ENCODE measurements around the gene PAOX. TPM values are rescaled to one million over a fixed set of nuclear protein-coding genes. Genes with fewer than 3 reads are reported as not detected.
A peak's percentile ranks its signal among the peaks of the same experiment; 100 is the strongest.

Gene PAOX
- total and polyA plus RNA-seq, 2 of the 13 experiments (the other 11 are each of a cell fraction or from before 2014, with no cell fraction given) = 0.49 to 0.77 TPM

DNA sequence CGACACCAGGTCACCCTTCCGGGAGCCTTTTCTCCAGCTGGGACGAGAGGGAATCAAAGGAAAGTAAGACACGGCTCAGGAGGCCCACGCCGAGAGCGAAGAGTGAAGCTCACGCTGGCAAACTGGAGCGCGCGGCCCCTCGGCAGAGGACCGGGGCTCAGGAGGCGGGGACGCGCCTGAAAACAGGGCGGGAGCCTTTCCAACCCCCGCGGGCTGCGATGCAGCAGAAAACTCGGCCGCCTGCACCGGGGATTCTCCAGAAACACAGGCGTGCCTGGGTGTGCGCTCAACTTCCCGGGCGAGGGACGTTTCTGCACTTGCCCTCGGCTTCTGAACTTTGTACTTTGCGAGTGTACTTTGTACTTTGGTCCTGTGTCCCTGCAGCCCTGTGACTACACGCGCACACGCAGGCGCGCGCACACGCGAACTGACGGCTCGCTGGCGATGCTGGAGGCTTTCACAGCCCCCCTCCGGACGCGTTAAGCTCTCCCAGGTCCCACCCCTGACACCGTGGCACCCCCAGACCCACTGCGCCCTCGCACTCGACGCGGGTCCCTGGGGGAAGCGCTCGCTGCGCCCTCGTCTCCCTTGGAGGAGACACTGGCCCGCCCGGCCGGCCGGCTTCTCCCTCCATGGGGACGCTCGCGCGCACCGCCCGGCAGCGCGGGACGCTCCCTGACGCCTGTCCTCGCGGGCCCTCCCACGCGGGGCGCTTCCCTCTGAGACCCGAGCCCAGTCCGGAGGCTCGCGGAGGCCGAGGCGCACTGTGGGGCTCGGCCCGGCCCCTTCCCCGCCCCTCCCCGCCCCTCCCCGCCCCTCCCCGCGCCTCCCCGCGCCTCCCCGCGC, 588 bp upstream of the PAOX start (continued):
- TF ChIP-seq, protein P1, sequence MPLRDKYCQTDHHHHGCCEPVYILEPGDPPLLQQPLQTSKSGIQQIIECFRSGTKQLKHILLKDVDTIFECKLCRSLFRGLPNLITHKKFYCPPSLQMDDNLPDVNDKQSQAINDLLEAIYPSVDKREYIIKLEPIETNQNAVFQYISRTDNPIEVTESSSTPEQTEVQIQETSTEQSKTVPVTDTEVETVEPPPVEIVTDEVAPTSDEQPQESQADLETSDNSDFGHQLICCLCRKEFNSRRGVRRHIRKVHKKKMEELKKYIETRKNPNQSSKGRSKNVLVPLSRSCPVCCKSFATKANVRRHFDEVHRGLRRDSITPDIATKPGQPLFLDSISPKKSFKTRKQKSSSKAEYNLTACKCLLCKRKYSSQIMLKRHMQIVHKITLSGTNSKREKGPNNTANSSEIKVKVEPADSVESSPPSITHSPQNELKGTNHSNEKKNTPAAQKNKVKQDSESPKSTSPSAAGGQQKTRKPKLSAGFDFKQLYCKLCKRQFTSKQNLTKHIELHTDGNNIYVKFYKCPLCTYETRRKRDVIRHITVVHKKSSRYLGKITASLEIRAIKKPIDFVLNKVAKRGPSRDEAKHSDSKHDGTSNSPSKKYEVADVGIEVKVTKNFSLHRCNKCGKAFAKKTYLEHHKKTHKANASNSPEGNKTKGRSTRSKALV (CRISPR knock-in tag; IDR thresholded peaks at IDR 0.05) = peak; percentile 92
- TF ChIP-seq RFX1 (IDR thresholded peaks at IDR 0.05) (no peak), ZEB1 (IDR thresholded peaks at IDR 0.05; ENCODE audit: insufficient replicate concordance, low read depth) (no peak), CREM (IDR thresholded peaks at IDR 0.05) (peak; percentile 47; the same call in 1 of the 2 replicates), CREM (CRISPR knock-in tag; IDR thresholded peaks at IDR 0.05) (no peak), GTF2F1 (IDR thresholded peaks at IDR 0.05; ENCODE audit: low read length) (no peak), POLR2AphosphoS2 (IDR thresholded peaks at IDR 0.05; ENCODE audit: low read depth, low read length) (no peak; the same call in 1 of the 2 replicates), ZNF557 (CRISPR knock-in tag; IDR thresholded peaks at IDR 0.05) (no peak)
- TF ChIP-seq, protein P2, sequence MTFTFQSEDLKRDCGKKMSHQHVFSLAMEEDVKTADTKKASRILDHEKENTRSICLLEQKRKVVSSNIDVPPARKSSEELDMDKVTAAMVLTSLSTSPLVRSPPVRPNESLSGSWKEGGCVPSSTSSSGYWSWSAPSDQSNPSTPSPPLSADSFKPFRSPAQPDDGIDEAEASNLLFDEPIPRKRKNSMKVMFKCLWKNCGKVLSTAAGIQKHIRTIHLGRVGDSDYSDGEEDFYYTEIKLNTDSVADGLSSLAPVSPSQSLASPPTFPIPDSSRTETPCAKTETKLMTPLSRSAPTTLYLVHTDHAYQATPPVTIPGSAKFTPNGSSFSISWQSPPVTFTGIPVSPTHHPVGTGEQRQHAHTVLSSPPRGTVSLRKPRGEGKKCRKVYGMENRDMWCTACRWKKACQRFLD (CRISPR knock-in tag; IDR thresholded peaks at IDR 0.05; ENCODE audit: borderline replicate concordance) = no peak; the same call in 1 of the 2 replicates
- TF ChIP-seq, protein P3, sequence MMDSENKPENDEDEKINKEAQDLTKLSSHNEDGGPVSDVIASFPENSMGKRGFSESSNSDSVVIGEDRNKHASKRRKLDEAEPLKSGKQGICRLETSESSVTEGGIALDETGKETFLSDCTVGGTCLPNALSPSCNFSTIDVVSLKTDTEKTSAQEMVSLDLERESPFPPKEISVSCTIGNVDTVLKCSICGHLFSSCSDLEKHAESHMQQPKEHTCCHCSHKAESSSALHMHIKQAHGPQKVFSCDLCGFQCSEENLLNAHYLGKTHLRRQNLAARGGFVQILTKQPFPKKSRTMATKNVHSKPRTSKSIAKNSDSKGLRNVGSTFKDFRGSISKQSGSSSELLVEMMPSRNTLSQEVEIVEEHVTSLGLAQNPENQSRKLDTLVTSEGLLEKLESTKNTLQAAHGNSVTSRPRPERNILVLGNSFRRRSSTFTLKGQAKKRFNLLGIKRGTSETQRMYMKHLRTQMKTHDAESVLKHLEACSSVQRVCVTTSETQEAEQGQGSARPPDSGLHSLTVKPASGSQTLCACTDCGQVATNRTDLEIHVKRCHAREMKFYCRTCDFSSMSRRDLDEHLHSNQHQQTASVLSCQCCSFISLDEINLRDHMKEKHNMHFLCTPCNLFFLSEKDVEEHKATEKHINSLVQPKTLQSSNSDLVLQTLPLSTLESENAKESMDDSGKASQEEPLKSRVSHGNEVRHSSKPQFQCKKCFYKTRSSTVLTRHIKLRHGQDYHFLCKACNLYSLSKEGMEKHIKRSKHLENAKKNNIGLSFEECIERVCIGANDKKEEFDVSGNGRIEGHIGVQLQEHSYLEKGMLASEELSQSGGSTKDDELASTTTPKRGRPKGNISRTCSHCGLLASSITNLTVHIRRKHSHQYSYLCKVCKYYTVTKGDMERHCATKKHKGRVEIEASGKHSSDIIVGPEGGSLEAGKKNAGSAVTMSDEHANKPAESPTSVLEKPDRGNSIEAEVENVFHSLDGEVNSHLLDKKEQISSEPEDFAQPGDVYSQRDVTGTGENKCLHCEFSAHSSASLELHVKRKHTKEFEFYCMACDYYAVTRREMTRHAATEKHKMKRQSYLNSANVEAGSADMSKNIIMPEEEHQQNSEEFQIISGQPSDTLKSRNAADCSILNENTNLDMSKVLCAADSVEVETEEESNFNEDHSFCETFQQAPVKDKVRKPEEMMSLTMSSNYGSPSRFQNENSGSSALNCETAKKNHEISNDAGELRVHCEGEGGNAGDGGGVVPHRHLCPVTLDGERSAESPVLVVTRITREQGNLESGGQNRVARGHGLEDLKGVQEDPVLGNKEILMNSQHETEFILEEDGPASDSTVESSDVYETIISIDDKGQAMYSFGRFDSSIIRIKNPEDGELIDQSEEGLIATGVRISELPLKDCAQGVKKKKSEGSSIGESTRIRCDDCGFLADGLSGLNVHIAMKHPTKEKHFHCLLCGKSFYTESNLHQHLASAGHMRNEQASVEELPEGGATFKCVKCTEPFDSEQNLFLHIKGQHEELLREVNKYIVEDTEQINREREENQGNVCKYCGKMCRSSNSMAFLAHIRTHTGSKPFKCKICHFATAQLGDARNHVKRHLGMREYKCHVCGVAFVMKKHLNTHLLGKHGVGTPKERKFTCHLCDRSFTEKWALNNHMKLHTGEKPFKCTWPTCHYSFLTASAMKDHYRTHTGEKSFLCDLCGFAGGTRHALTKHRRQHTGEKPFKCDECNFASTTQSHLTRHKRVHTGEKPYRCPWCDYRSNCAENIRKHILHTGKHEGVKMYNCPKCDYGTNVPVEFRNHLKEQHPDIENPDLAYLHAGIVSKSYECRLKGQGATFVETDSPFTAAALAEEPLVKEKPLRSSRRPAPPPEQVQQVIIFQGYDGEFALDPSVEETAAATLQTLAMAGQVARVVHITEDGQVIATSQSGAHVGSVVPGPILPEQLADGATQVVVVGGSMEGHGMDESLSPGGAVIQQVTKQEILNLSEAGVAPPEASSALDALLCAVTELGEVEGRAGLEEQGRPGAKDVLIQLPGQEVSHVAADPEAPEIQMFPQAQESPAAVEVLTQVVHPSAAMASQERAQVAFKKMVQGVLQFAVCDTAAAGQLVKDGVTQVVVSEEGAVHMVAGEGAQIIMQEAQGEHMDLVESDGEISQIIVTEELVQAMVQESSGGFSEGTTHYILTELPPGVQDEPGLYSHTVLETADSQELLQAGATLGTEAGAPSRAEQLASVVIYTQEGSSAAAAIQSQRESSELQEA (CRISPR knock-in tag; IDR thresholded peaks at IDR 0.05; ENCODE audit: not compliant biosample characterization) = peak; percentile 73
- TF ChIP-seq, protein P4, sequence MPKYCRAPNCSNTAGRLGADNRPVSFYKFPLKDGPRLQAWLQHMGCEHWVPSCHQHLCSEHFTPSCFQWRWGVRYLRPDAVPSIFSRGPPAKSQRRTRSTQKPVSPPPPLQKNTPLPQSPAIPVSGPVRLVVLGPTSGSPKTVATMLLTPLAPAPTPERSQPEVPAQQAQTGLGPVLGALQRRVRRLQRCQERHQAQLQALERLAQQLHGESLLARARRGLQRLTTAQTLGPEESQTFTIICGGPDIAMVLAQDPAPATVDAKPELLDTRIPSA (CRISPR knock-in tag; IDR thresholded peaks at IDR 0.05; ENCODE audit: borderline replicate concordance) = no peak
- TF ChIP-seq, protein P5, sequence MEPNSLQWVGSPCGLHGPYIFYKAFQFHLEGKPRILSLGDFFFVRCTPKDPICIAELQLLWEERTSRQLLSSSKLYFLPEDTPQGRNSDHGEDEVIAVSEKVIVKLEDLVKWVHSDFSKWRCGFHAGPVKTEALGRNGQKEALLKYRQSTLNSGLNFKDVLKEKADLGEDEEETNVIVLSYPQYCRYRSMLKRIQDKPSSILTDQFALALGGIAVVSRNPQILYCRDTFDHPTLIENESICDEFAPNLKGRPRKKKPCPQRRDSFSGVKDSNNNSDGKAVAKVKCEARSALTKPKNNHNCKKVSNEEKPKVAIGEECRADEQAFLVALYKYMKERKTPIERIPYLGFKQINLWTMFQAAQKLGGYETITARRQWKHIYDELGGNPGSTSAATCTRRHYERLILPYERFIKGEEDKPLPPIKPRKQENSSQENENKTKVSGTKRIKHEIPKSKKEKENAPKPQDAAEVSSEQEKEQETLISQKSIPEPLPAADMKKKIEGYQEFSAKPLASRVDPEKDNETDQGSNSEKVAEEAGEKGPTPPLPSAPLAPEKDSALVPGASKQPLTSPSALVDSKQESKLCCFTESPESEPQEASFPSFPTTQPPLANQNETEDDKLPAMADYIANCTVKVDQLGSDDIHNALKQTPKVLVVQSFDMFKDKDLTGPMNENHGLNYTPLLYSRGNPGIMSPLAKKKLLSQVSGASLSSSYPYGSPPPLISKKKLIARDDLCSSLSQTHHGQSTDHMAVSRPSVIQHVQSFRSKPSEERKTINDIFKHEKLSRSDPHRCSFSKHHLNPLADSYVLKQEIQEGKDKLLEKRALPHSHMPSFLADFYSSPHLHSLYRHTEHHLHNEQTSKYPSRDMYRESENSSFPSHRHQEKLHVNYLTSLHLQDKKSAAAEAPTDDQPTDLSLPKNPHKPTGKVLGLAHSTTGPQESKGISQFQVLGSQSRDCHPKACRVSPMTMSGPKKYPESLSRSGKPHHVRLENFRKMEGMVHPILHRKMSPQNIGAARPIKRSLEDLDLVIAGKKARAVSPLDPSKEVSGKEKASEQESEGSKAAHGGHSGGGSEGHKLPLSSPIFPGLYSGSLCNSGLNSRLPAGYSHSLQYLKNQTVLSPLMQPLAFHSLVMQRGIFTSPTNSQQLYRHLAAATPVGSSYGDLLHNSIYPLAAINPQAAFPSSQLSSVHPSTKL (CRISPR knock-in tag; IDR thresholded peaks at IDR 0.05) = peak; percentile 55; the same call in 1 of the 2 replicates

Data from HepG2 (cell line).